Measurements from ENCODE around the gene MLLT10.
"Not testable (repeated sequence)": the region's sequence is repeated elsewhere in the genome, so short reads cannot be mapped to it uniquely, and the experiment has no call there.

MLLT10 gene

GRCh38 chr10:21584834-21585530, 51.0 kb downstream of the MLLT10 start:
- no peak for DNase-seq (ENCODE audit: low spot score)

GRCh38 chr10:21587391-21587790, 53.4 kb downstream of the MLLT10 start:
- no peak for DNase-seq (ENCODE audit: low spot score)

GRCh38 chr10:21588159-21588558, 54.1 kb downstream of the MLLT10 start:
- DNase-seq (ENCODE audit: low spot score) = not testable (repeated sequence)

- DNase-seq (ENCODE audit: low spot score) = no peak
These were observed 60.0 kb downstream of the MLLT10 start for GRCh38 chr10:21593986-21594385.

DNA sequence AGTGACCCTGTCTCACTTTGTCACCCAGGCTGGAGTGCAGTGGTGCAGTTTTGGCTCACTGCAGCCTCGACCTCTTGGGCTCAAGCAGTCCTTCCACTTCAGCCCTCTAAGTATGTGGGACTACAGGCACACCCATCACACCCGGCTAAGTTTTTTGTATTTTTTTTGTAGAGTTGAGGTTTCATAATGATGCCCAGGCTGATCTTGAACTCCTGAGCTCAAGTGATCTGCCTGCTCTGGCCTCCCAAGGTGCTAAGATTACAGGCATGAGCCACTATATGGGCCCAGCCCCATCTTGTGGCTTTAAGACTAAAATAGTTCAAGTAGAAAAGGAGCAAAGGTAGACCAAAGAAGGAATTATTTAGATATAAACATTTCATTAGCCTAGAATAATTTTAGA, 65.5 kb downstream of the MLLT10 start:
- no peak for DNase-seq (ENCODE audit: low spot score)

DNA sequence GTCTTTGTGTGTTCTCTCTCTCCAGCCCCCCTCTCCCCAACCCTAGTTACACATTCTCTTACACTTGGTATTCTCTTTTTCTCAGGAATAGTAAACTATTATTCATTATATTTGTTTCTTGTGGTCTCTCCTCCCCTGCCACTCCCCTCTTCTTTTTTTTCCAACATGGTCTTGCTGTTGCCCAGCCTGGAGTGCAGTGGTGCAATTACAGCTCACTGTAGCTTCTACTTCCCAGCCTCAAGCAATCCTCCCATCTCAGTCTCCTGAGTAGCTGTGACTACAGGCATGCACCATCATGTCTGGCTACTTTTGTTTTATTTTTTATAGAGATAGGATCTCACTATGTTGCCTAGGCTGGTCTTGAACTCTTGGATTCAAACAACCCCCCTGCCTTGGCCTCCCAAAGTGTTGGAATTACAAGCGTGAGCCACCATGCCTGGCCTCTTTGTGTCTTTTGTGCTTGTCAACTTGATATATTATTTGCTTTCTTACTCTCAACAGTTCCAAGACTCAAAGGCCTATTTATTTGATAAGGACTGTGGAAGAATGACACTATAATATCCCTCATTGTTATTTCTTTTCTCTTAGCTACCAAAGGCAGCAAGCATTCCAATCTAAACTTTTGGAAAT, 66.9 kb downstream of the MLLT10 start:
- DNase-seq (ENCODE audit: low spot score) = no peak

DNA sequence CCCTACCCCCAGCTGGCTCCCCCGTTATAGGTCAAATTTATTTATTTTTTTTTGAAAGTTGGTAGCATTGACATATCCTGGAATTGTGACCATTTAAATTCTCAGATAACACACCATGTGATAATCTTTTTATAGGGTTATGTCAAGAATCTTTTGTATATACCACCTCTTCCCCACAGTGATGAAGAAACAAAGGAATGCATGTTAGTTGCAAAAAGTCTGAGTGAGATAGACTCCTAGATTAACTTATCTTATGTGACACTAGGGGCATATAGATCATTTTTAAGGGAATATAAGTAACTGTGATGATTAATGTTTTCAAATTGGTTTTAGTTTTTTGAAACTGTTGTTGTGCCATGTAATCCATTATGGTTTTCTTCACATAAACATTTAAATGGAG, 68.3 kb downstream of the MLLT10 start:
- DNase-seq (ENCODE audit: low spot score) = no peak

DNA sequence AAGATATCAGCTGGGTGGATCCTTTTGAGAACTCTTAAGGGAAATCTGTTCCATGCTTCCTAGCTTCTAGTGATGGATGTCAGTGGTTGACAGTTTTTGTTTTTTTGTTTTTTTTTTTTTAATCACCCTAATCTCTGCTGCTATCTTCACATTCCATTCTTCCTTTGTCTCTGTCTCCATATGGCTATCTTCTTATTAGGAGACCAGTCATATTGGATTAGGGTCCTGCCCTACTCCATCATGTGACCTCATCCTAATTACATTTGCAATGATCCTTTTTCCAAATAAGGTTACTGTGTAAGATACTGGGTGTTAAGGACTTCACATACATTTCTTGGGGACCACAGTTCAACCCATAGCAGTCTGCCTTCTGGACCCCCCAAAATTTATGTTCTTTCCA, 69.7 kb downstream of the MLLT10 start:
- DNase-seq (ENCODE audit: low spot score) = no peak

DNA sequence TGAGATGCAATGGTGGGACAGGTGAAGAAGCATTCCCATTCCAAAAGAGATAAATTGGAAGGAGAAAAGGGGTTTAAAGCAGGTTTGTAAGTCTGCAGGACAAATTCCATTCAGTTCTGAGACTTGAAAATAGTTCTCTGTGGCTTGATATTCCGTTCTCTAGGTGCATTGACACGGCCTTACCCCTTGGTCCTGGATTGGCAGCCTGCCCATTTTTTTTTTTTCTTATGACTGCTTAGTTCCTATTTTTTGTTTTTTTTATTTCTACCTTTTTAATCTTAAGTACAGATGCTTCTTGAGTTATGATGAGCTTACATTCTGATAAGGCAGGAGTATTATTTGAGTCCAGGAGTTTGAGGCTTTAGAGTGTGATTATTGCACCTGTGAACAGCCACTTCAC, 70.6 kb downstream of the MLLT10 start:
- no peak for DNase-seq (ENCODE audit: low spot score)

DNA sequence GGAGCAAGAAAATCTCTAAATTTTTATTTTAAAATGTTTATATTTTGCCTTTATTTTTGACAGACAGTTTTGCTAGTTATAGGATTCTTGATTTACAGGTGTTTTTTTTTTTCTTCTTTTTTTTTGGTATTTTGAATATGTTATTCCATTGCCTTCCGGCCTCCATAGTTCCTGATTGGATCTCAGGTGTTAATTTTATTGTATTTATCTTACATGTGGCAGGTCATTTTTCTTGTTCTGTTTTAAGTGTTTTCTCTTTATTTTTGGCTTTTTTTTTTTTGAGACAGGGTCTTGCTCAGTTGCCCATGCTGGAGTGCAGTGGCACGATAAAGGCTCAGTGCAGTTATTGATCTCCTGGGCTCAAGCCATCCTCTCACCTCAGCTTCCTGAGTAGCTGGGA, 73.9 kb downstream of the MLLT10 start:
- DNase-seq (ENCODE audit: low spot score) = no peak

DNA sequence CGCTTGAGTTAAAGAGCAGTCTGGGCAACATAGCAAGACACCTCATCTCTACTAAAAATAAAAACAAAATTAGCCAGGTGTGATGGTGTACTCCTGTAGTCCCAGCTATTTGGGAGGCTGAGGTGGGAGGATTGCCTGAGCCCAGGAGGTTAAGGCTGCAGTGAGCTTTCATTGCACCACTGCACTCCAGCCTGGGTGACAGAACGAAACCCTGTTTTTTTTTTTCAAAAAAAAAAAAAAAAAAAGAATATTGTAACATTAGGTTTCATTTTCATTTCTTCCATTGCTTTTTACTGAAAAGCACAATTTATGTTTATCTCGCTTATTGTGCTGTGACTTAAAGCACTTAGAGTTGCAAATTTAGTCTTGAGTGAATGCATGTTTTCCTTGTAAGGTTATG, 80.0 kb downstream of the MLLT10 start:
- DNase-seq (ENCODE audit: low spot score) = no peak

GRCh38 chr10:21617267-21617666, 83.2 kb downstream of the MLLT10 start:
- DNase-seq (ENCODE audit: low spot score) = no peak

DNA sequence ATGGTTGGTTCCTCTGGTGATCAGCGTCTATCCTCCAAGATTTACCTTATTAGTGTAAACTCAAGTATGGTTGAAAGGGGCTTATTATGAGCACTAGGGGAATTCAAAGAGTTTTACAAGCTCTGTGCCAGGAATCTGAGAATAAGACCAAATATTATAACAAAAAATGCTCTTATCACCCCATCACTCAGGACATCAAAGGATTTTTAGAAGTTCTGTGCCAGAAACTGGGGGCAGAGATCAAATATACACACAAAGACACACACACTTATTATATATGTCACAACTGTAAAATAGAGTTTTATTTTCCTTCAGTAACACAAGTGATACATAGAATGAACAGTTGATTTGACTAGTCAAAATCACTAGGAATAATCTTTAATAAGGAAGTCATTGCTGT, 89.3 kb downstream of the MLLT10 start:
- no peak for DNase-seq (ENCODE audit: low spot score)

- not testable (repeated sequence) for DNase-seq (ENCODE audit: low spot score)
These were observed 90.4 kb downstream of the MLLT10 start for GRCh38 chr10:21624421-21624820.

DNA sequence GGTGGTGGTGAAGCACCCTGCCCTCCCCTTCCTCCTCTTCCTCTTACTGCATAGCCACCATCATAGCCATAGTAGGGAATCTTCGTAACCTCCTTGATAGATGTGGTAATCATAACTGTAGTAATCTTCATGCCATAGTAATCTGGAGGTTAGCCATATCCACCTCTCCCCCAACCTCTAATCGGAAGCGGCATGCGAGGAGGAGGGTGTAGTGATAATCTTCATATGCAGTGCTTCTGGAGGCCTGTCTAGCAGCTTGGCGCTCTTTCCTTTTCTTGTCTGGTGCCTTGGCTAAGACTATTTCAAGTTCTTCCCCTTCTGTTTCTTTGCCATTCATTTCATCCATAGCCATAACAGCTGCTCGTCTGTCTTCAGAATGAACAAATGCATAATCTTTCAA, 90.9 kb downstream of the MLLT10 start:
- no peak for DNase-seq (ENCODE audit: low spot score)

DNA sequence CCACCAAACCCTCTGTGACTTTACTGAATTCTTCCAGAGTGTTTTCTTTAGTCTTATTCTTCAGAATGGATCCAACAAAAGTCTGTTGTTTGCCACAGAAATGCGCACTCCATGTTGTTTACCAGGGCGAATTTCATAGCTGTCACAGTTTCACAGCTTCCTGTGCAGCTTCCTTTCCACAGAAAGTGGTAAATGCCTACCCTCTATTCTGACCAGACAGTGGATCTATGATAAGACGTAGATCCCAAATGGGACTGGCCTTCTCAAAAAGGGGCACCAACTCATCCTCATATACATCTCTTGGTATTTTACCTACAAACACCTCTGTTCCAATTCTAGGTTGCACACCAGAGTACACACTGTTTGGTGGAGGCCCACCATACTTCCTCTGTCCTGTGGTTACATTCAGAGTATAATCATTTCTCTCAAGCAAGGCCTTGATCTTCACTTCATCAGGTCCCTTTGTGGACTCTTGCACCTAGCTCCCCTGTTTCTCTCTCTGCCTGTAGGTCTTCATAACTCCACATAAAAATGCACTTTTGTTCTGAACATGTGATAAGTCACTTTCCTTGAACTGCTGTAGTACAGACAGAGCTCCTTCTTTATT, 91.7 kb downstream of the MLLT10 start:
- DNase-seq (ENCODE audit: low spot score) = no peak

DNA sequence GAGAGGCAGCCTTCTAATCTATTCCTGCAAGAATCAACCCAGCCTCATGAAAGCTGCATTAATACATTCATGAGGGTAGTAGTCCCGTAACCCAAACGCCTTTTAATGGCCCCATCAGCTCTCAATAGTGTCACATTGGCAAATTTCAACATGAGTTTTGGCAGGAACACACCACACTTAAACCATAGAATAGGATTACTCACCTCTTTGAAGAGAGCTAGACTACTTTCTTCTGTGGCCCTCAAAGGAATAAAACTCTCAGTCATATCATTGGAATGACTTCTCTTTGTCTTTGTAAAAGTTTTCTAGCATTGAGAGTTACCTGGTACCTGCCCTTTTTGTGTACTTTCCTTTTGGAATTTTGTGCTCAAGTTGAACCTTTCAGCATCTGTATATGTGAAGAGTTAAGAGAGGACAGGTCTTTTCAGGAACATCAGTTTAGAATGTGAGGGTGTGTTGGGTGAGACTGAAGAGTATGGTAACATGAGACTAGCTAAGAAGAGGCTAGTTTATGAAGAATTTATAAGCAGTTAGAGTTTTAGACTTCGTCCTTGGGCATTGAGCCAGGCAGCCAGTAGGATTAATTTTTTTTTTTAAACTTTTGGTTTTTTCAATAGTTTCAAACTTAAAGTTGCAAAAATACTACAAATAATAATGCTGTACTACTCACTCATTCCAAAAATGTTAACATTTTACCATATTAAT, 92.6 kb downstream of the MLLT10 start:
- DNase-seq (ENCODE audit: low spot score) = no peak

- no peak for DNase-seq (ENCODE audit: low spot score)
These were observed 93.3 kb downstream of the MLLT10 start for GRCh38 chr10:21627331-21627730.

- no peak for DNase-seq (ENCODE audit: low spot score)
These were observed 94.0 kb downstream of the MLLT10 start for GRCh38 chr10:21628023-21628422.

- not testable (repeated sequence) for DNase-seq (ENCODE audit: low spot score)
These were observed 94.6 kb downstream of the MLLT10 start for GRCh38 chr10:21628645-21629044.

- DNase-seq (ENCODE audit: low spot score) = no peak
These were observed 100.8 kb downstream of the MLLT10 start for GRCh38 chr10:21634599-21635365.

DNA sequence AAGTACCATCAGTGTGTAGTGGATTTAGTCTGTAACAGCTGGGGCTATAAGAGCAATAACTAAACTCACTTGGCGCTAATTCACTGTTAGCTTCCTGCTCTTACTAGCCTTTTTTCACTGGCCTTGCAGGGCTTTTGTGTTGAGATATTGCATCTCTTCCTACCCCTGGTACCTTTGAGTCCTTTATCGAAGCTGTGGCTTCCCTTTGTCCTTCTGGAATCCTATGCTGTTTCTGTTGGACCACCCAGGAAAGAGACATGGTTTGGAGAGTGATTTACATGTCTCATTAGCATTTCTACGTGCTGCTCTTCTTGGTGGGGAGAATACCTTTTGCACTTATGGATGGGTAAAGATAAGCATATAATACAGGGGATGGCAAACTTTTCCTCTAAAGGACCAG, 103.8 kb downstream of the MLLT10 start:
- DNase-seq (ENCODE audit: low spot score) = no peak

Measured in pons (tissue), 1 donor.